GM12865 (cell line): Measurements from ENCODE around the gene NMRAL1.
A peak's percentile ranks its signal among the peaks of the same experiment; 100 is the strongest.

Experiments
- DNase-seq: peaks from one replicate; pipeline ENCODE4 v3.0.0; 2010; ENCODE audit warnings: low read depth
- H3K4me3 ChIP-seq: 2 replicates; pipeline ENCODE4 v1.5.1; 2011; ENCODE audit warnings: mild to moderate bottlenecking, low read depth, low read length, control low read depth
- TF ChIP-seq, protein P1 (sequence below): IDR thresholded peaks from 2 replicates; pipeline ENCODE4 v1.5.1; 2011; ENCODE audit warnings: low read length, control low read depth, low read depth, inconsistent platforms; ENCODE audit not compliant: insufficient read depth; ENCODE audit errors: missing control alignments

Gene NMRAL1

GRCh38 chr16:4474192-4474961 lies at the start of gene NMRAL1:
TSS of gene NMRAL1 (minus strand) at chr16:4474625. CDS start at chr16:4474132, 493 bp downstream.
- H3K4me3 ChIP-seq: peak within 1 kb of the TSS; percentile 97
- TF ChIP-seq, protein P1, sequence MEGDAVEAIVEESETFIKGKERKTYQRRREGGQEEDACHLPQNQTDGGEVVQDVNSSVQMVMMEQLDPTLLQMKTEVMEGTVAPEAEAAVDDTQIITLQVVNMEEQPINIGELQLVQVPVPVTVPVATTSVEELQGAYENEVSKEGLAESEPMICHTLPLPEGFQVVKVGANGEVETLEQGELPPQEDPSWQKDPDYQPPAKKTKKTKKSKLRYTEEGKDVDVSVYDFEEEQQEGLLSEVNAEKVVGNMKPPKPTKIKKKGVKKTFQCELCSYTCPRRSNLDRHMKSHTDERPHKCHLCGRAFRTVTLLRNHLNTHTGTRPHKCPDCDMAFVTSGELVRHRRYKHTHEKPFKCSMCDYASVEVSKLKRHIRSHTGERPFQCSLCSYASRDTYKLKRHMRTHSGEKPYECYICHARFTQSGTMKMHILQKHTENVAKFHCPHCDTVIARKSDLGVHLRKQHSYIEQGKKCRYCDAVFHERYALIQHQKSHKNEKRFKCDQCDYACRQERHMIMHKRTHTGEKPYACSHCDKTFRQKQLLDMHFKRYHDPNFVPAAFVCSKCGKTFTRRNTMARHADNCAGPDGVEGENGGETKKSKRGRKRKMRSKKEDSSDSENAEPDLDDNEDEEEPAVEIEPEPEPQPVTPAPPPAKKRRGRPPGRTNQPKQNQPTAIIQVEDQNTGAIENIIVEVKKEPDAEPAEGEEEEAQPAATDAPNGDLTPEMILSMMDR: no peak
- peak; percentile 94 for DNase-seq

DNA sequence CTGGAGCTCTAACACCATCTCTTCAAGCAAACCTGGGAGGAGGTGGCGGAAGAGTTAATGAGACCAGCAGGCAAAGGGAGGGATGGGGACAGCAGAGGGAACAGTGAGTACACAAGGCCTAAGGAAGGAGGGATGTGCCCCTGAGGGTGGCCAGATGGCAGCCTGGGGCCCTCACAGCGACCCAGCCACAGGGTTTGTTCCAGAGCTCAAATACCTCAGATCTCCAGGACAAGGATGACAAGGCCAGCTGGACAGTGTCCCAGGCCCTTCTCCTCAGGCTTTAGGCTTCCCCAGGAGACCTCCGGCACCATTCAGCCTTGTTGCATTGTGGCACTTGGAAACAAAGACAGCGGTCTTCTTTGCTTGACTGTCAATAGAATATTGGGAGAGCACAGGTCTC lies 49.3 kb upstream of the NMRAL1 start:
- no peak for DNase-seq
- TF ChIP-seq, protein P1: no peak
- no peak overlapping the region for H3K4me3 ChIP-seq

DNA sequence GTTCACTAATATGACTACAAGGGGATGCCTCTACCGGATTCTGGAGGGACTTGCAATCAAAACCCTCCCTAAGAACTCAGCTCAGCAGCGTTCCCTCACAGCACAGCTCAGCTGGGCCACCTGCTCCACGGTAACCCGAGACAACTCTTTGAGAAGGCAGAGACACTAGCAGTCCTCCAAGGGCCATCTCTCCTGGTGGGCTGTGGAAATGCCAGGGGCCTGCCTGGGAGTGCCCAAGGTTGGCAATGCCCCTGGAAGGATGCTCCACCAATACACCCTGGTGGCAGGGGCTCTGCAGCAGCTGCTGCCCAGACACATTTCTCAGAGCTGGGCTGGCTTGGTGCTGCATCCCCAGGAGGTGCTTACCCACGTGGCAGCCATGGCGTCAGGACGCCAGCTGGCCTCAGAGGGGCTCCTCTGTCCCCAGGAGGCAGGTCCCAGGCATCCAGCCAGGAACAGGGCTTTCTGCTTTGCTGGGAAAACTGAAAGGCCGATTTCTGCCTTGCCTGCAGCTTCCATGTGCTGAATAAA lies 47.7 kb upstream of the NMRAL1 start:
- no peak overlapping the region for H3K4me3 ChIP-seq
- TF ChIP-seq, protein P1: no peak
- DNase-seq: no peak

DNA sequence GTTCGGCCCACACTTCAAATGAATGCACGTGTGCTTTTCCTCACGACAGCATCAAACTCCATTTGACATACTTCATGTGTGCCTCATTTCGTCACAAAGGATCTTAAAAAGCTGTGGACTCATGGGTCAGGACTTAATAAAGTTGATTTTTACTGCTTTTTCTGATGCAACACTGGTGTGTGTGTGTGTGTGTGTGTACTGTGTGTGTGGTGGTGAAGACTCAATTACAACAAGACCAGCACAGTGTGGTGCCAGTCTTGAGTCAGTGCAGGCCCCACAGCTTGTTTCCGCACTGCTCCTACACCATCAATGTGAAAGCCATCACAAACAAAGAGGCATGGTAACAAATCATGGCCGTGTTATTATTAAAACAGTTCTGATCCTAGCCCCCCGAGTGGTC lies 46.5 kb upstream of the NMRAL1 start:
- TF ChIP-seq, protein P1: no peak
- no peak overlapping the region for H3K4me3 ChIP-seq
- DNase-seq: no peak

DNA sequence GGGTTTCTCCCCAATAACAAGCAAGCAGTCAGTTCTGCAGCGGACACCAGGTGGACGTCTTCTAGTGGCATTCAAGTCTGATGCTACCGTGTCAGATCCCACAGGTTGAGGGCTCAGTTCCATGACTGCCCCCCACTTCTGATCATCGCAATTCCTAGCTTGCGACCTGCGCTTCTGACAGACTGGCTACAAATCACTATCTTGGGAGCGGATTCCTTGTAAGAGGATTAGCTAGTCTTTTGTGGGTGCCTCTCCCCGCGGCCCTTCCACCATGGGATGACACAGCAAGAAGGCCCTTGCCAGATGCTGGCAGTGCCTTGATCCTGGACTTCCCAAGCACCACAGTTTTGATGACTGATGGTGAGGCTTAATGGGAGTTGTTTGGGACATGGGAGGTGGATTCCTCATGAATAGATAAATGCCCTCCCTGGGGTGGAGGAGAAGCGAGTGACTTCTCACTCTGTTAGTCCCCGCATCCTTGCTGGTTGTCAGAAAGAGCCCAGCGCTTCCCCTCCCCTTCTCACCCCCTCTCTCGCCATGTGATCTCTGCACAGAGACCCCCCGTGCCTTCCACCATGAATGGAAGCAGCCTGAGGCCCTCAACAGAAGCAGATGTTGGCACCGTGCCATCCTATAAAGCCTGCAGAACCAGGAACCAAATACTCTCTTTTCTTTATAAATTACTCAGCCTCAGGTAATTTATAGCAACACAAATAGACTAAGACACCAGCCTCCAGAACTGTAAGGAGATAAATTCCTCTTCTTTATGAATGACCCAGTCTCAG lies 45.0 kb upstream of the NMRAL1 start:
- TF ChIP-seq, protein P1: no peak

DNA sequence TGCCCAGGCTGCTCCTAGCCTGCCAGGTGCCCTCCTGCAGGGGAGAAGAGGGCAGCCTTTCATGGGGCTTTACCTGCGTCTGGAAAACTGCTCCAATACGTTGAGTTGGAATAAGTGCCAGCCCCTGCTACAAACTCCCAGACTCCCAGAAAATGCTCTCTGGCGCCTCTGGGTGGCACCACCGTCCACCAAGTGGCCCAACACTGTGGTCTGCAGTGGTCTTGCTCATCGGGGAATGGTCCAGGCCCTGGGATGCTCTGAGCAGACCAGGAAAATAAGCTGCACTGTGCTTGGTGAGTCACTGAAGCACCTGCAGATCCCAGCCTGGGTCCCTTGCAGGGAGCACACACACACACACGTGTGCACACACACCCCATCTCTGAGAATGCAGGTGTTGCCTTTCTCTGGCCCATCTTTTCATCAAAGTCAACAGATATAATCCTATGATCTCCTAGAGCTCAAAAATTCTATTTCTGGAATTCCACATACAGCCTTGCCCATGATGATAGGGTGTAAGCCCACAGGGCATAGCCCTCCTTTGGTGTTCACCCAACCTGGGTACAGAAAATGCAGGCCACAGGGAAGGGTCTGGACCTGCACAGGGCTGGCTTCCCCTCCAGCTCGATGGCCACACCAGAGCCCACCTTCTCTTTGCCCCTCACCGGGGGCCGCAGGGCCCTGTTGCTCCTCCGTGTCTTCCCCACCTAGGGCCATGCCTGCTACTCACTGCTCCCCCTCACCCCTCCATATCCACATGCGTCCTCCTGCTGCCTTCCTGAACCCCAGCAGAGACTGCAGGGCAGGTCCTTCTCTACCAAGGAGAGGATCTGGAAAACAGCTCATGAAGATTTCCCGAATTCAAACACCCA lies 43.6 kb upstream of the NMRAL1 start:
- DNase-seq: peak; percentile 32
- TF ChIP-seq, protein P1: peak; percentile 59
- no peak overlapping the region for H3K4me3 ChIP-seq

More for the DNA sequence above, 45.0 kb upstream of the NMRAL1 start:
- no peak overlapping the region for H3K4me3 ChIP-seq
- DNase-seq: no peak
